HG03045 (cell line): Measurements from ENCODE around the gene ALKBH2.

Experiments
- ATAC-seq: cut with Tn5 transposase; IDR thresholded peaks from one replicate; pipeline ENCODE4 v1.9.1; 2021; ENCODE audit warnings: mild to moderate bottlenecking, moderate library complexity; ENCODE audit not compliant: unreplicated experiment

ALKBH2 gene

GRCh38 chr12:109093022-109093918 is at the start of gene ALKBH2:
ALKBH2 (minus strand) TSS chr12:109093472; CDS start chr12:109092786, 686 bp downstream.
- ATAC-seq = peak; percentile 69

GRCh38 chr12:109140560-109140959 is 47.3 kb upstream of the ALKBH2 start:
- no peak for ATAC-seq

- ATAC-seq = no peak
These were observed 46.5 kb upstream of the ALKBH2 start for GRCh38 chr12:109139791-109140190.

GRCh38 chr12:109139360-109139759 is 46.1 kb upstream of the ALKBH2 start:
- ATAC-seq = no peak

GRCh38 chr12:109137055-109137454 is 43.8 kb upstream of the ALKBH2 start:
- ATAC-seq = no peak

GRCh38 chr12:109134186-109134917 is 41.1 kb upstream of the ALKBH2 start:
- no peak for ATAC-seq

- ATAC-seq = no peak
These were observed 38.1 kb upstream of the ALKBH2 start for GRCh38 chr12:109131154-109132050.

GRCh38 chr12:109130297-109131153 is 37.3 kb upstream of the ALKBH2 start:
- ATAC-seq = no peak

- no peak for ATAC-seq
These were observed 34.4 kb upstream of the ALKBH2 start for GRCh38 chr12:109127533-109128242.

GRCh38 chr12:109126784-109127183 is 33.5 kb upstream of the ALKBH2 start:
- ATAC-seq = no peak

- no peak for ATAC-seq
These were observed 32.5 kb upstream of the ALKBH2 start for GRCh38 chr12:109125791-109126190.

GRCh38 chr12:109124878-109125648 is 31.8 kb upstream of the ALKBH2 start:
- no peak for ATAC-seq

GRCh38 chr12:109121346-109121880 is 28.1 kb upstream of the ALKBH2 start:
- no peak for ATAC-seq

- no peak for ATAC-seq
These were observed 27.3 kb upstream of the ALKBH2 start for GRCh38 chr12:109120557-109120956.

- no peak for ATAC-seq
These were observed 26.8 kb upstream of the ALKBH2 start for GRCh38 chr12:109120095-109120494.

- ATAC-seq = no peak
These were observed 23.3 kb upstream of the ALKBH2 start for GRCh38 chr12:109116611-109116949.

- no peak for ATAC-seq
These were observed 22.7 kb upstream of the ALKBH2 start, which contains the start of gene ACACB for GRCh38 chr12:109115758-109116610. ACACB (plus strand) TSS chr12:109116587; CDS start chr12:109139406, 22,819 bp downstream.

GRCh38 chr12:109115404-109115757 is 22.1 kb upstream of the ALKBH2 start:
- no peak for ATAC-seq
